Upper lobe of left lung (tissue), 6 donors: ENCODE data around the gene OR6B3. TPM values are rescaled to one million over a fixed set of nuclear protein-coding genes. Genes with fewer than 3 reads are reported as not detected.

Experiments used
- ATAC-seq, 2 donors: fragments of 200-7000 bp; cut with Tn5 transposase; one replicate each; pipeline ENCODE4 v1.9.1; 2022; ENCODE audit warnings: mild to moderate bottlenecking in 2 of 2, moderate library complexity in 2 of 2; ENCODE audit not compliant: low FRiP score in 2 of 2
- DNase-seq, 2 donors: peaks; one replicate each; pipeline ENCODE4 v3.0.0-alpha.2; 2019 to 2020
- H3K27ac ChIP-seq, 4 donors: fragments of 200-600 bp; sonication (generic); one replicate each; pipeline ENCODE4 v1.5.1; 2016 to 2019
- H3K27me3 ChIP-seq, 4 donors: fragments of 200-600 bp; sonication (generic); one replicate each; pipeline ENCODE4 v1.5.1; 2017 to 2019
- H3K36me3 ChIP-seq, 4 donors: fragments of 200-600 bp; sonication (generic); one replicate each; pipeline ENCODE4 v1.5.1; 2016 to 2019
- H3K4me1 ChIP-seq, 4 donors: fragments of 200-600 bp; sonication (generic); one replicate each; pipeline ENCODE4 v1.5.1; 2018 to 2019
- H3K4me3 ChIP-seq, 4 donors: fragments of 200-600 bp; sonication (generic); one replicate each; pipeline ENCODE4 v1.5.1; 2017 to 2019; ENCODE audit warnings: mild to moderate bottlenecking in 2 of 4, moderate library complexity in 1 of 4
- H3K9me3 ChIP-seq, 4 donors: fragments of 200-600 bp; sonication (generic); one replicate each; pipeline ENCODE4 v1.5.1; 2018 to 2019
- EP300 ChIP-seq, 4 donors: sonication (generic); formaldehyde crosslinking; IDR thresholded peaks; one replicate each; pipeline ENCODE4 v1.5.1; 2017; ENCODE audit warnings: antibody characterized with exemption in 4 of 4, control low read depth in 2 of 4
- POLR2A ChIP-seq, 4 donors: fragments of 450-650 bp; IDR thresholded peaks; one replicate each; pipeline ENCODE4 v1.5.1; 2016 to 2017; ENCODE audit warnings: antibody characterized with exemption in 4 of 4, mild to moderate bottlenecking in 2 of 4
- POLR2AphosphoS5 ChIP-seq, 2 donors: sonication (generic); formaldehyde crosslinking; IDR thresholded peaks; one replicate each; pipeline ENCODE4 v1.5.1; 2017; ENCODE audit warnings: antibody characterized with exemption in 2 of 2
- WGBS, 2 donors: methylation state at CpG; one replicate each; pipeline ENCODE4 v1.1.5; 2017 to 2018; 5-methylcytosine and 5-hydroxymethylcytosine counted together
- total RNA-seq, 6 donors: library from RNA; depleted of rRNA in 4 of 6; stranded (reverse); fragments of >200 nt in 4 of 6; gene quantifications; one replicate each; pipeline versions ENCODE4 v1.1.0 to v1.2.1, GENCODE V29; 2016 to 2021
- TF ChIP-seq, protein P1 (sequence below), 6 experiments: fragments of 450-650 bp in 4 of 6; fragments of 200-600 bp in 2 of 6; sonication (generic) in 2 of 6; IDR thresholded peaks; one replicate each; pipeline ENCODE4 v1.5.1; 2016 to 2019; ENCODE audit warnings: antibody characterized with exemption in 6 of 6
- donor health status: DM: no; HTN: no; CAD: no; lungs with moderate emphysema.
- donor health status: DM: no; HTN: yes; CAD: no; lungs with severe emphysema.

Gene OR6B3
- total RNA-seq, 6 donors from 2014 or later: not detected

DNA sequence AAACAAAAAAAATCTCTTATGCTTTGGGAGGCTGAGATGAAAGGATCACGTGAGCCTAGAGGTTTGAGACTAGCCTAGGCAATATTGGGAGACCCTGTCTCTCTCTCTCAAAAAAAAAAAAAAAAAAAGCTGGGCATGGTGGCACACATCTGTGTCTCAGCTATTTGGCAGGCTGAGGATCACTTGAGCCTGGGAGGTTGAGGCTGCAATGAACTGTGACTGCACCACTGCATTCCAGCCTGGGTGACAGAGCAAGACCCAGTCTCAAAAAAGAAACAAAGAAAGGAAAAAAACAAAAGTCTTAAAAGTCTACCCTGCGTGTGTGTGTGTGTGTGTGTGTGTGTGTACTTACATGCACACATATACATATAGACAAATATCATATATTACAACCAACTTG, 25.3 kb upstream of the OR6B3 start:
- Histone ChIP-seq H3K27ac (no peak overlapping the region), H3K9me3 (peaks cover 8 to 25% (median 11%) of the 10 kb centered on the region in 4 donors), H3K36me3 (no peaks in the 10 kb centered on the region), H3K4me1 (no peaks in the 10 kb centered on the region), H3K27me3 (no peaks in the 10 kb centered on the region), H3K4me3 (no peak overlapping the region)
- DNase-seq (no peak), ATAC-seq (no peak)
- WGBS, 2 donors: 43 to 45% methylated on average over 2 of the region's 2 CpGs
- TF ChIP-seq POLR2AphosphoS5 (IDR thresholded peaks at IDR 0.05): no peak
- TF ChIP-seq POLR2A (IDR thresholded peaks at IDR 0.05): no peak
- no peak for TF ChIP-seq EP300 (IDR thresholded peaks at IDR 0.05)
- TF ChIP-seq, protein P1, sequence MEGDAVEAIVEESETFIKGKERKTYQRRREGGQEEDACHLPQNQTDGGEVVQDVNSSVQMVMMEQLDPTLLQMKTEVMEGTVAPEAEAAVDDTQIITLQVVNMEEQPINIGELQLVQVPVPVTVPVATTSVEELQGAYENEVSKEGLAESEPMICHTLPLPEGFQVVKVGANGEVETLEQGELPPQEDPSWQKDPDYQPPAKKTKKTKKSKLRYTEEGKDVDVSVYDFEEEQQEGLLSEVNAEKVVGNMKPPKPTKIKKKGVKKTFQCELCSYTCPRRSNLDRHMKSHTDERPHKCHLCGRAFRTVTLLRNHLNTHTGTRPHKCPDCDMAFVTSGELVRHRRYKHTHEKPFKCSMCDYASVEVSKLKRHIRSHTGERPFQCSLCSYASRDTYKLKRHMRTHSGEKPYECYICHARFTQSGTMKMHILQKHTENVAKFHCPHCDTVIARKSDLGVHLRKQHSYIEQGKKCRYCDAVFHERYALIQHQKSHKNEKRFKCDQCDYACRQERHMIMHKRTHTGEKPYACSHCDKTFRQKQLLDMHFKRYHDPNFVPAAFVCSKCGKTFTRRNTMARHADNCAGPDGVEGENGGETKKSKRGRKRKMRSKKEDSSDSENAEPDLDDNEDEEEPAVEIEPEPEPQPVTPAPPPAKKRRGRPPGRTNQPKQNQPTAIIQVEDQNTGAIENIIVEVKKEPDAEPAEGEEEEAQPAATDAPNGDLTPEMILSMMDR (IDR thresholded peaks at IDR 0.05): no peak

DNA sequence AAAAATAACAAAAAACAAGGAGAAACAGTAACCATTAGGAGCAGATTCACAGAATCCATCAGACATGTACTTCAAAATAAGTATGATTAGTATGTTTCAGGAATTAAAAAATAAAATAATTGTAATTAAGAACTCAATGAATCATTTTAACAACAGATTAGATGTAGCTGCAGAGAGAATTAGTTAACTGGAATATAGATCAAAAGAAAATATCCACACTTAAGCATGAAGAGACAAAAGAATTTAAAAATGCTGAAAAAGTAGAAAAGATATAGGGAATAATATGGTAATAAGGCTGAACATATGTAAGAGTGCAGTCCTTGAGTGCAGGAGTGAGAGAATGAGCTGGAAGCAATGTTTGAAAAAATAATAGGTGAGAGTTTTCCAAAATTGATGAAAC, 24.1 kb upstream of the OR6B3 start:
- no peak overlapping the region for H3K27ac ChIP-seq
- DNase-seq (no peak), ATAC-seq (no peak)
- peaks cover 8 to 25% (median 11%) of the 10 kb centered on the region in 4 donors for H3K9me3 ChIP-seq
- no peak overlapping the region for H3K4me3 ChIP-seq
- no peaks in the 10 kb centered on the region for H3K27me3 ChIP-seq
- TF ChIP-seq EP300 (IDR thresholded peaks at IDR 0.05) (no peak), POLR2AphosphoS5 (IDR thresholded peaks at IDR 0.05) (no peak), POLR2A (IDR thresholded peaks at IDR 0.05) (no peak)
- TF ChIP-seq, protein P1 (IDR thresholded peaks at IDR 0.05): no peak
- no peaks in the 10 kb centered on the region for H3K4me1 ChIP-seq
- H3K36me3 ChIP-seq: no peaks in the 10 kb centered on the region

DNA sequence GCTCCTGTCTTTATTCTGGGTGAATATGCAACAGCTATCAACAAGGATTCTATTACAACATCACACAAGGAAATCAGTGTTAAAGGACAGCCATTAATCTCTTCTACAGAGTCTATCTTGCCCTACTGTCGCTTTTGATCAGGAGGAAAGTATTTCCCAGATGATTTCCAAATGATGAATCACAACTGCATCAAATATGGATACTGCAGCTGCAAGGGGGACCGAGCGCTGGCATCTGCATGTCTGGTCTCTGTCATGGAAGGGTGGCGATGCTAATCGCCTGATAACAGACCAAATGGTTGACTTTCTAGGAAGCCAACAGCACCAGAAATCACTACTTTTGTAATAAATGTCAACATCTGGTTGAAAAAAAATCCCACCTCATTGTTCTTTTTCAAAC, 21.2 kb upstream of the OR6B3 start:
- H3K4me3 ChIP-seq: no peak overlapping the region
- WGBS, 2 donors: 47 to 48% methylated on average over 5 of the region's 5 CpGs
- H3K36me3 ChIP-seq: no peaks in the 10 kb centered on the region
- TF ChIP-seq POLR2A (IDR thresholded peaks at IDR 0.05): no peak
- no peak for TF ChIP-seq EP300 (IDR thresholded peaks at IDR 0.05)
- no peak for TF ChIP-seq POLR2AphosphoS5 (IDR thresholded peaks at IDR 0.05)
- TF ChIP-seq, protein P1 (IDR thresholded peaks at IDR 0.05): no peak
- no peaks in the 10 kb centered on the region for H3K27me3 ChIP-seq
- peaks cover 8 to 25% (median 11%) of the 10 kb centered on the region in 4 donors for H3K9me3 ChIP-seq
- ATAC-seq (no peak), DNase-seq (no peak)
- no peaks in the 10 kb centered on the region for H3K4me1 ChIP-seq
- H3K27ac ChIP-seq: no peak overlapping the region

DNA sequence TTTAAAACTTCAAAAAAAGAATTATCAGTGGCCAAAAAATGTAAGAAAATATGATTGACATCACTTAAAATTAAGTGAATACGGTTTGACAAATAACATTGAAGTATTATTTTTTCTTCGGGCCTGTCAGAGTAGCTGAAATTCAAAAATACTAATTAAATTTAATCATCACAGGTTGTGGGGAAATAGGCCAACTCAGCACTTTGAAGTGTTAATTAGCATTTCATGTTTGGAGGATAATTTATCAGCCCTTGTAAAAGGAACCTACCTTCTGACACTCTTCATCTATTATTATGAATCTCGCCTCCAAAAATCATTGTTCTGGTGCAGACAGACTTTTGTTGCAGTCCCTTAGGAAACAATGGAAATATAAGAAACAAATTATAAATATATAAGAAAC, 17.6 kb upstream of the OR6B3 start:
- no peaks in the 10 kb centered on the region for H3K27me3 ChIP-seq
- no peaks in the 10 kb centered on the region for H3K4me1 ChIP-seq
- DNase-seq (no peak), ATAC-seq (no peak)
- 83 to 91% methylated on average over 3 of the region's 3 CpGs for WGBS, 2 donors
- no peaks in the 10 kb centered on the region for H3K36me3 ChIP-seq
- no peak overlapping the region for H3K27ac ChIP-seq
- TF ChIP-seq, protein P1 (IDR thresholded peaks at IDR 0.05): no peak
- TF ChIP-seq POLR2AphosphoS5 (IDR thresholded peaks at IDR 0.05) (no peak), EP300 (IDR thresholded peaks at IDR 0.05) (no peak)
- no peaks in the 10 kb centered on the region for H3K9me3 ChIP-seq
- H3K4me3 ChIP-seq: no peak overlapping the region

DNA sequence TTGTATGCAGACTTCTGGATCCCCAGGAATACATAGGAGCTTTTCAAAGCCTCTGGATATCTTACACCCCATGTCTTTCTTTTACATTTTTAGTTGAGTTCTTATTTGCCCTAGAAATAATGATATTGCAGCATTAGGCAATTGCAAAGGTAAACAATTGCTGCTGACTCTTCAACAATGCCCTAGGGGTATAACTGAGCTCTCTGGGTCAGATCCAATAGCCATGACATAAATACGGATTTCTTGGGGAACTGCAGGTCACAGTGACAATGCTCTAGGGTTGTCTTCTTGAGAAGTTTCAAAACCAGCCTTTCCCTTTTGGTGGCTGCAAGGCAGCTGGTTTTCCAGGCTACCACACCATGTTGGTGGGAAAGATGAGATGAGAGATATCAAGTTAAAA, 16.5 kb upstream of the OR6B3 start:
- H3K9me3 ChIP-seq: no peaks in the 10 kb centered on the region
- no peak for TF ChIP-seq POLR2A (IDR thresholded peaks at IDR 0.05)
- TF ChIP-seq EP300 (IDR thresholded peaks at IDR 0.05): no peak
- no peak for TF ChIP-seq POLR2AphosphoS5 (IDR thresholded peaks at IDR 0.05)
- TF ChIP-seq, protein P1 (IDR thresholded peaks at IDR 0.05): no peak
- ATAC-seq: no peak
- H3K4me3 ChIP-seq: no peak overlapping the region
- H3K27ac ChIP-seq: no peak overlapping the region
- no peaks in the 10 kb centered on the region for H3K36me3 ChIP-seq
- no peak for DNase-seq
- WGBS, 2 donors: 52 to 64% methylated on average over 1 of the region's 1 CpG
- H3K4me1 ChIP-seq: no peaks in the 10 kb centered on the region
- no peaks in the 10 kb centered on the region for H3K27me3 ChIP-seq
